NCI-H1694 (cell line): ENCODE results near the gene DAAM1.

ENCODE experiments used
- DNase-seq: peaks from one replicate; lab custom pipeline; 2025; lab: John Stamatoyannopoulos, UW

DAAM1 gene

DNA sequence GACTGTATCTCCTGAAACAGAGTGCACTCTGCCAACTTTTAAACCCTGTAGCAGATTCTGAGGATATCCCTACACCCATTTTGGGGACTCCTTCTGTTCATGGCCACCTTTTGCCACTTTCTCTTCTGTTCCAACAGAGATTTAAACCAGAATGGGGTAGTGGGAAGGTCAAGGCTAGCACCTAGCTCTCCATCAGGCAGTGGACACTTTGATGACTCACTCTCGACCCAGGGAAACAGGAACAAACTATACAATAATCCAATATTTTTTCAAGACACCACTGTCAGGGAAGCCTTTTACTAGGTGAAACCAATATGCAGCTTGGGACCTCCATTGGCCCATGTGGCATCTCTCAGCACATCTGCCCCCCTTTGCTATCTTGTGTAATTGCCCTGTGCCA is 103.6 kb downstream of the DAAM1 start:
- DNase-seq = no peak

DNA sequence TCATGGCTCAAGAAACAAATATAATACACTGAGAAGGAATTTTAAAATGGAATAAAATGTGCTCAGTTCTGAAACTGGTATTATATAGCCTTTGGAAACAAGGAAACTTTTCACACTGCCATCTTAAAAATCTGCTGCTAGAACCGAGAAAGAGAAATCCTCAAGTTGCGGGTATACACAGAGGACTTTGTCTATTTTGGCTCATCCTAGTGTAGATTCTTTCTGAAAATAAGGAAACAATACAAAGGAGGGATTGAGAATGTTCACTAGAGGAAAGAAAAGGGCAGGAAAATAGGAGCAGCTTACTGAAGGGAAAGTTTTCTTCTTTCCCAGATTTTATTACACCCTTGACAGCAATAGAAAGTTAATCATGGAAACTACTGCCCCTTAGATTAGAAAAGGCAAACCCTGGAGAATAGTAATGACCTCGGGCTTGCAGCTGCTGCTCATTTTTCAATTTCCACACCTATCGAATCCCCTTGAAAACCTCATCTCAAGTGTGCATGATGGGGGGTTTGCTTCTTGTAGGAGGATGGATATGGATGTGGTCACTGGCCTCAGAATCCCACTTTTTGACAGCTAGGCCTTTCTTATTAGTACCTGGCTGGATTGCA is 104.6 kb downstream of the DAAM1 start:
- DNase-seq = no peak

GRCh38 chr14:59293935-59294661 is 105.6 kb downstream of the DAAM1 start:
- no peak for DNase-seq

DNA sequence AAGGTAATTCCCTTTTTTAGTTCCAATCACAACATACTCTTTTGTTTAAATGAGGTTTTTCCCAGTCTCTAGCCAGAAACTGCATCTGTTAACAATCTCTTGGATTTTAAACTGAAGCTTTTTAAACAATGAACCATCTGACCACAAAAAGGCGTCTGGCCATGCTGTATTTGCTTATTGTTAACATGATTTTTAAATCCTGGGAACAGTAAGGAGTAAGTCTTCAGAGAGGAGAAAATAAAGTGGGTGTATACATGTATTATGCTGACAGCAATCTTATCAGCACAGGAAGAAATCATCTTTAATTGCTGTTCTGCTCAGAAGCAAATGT is 106.2 kb downstream of the DAAM1 start:
- no peak for DNase-seq

DNA sequence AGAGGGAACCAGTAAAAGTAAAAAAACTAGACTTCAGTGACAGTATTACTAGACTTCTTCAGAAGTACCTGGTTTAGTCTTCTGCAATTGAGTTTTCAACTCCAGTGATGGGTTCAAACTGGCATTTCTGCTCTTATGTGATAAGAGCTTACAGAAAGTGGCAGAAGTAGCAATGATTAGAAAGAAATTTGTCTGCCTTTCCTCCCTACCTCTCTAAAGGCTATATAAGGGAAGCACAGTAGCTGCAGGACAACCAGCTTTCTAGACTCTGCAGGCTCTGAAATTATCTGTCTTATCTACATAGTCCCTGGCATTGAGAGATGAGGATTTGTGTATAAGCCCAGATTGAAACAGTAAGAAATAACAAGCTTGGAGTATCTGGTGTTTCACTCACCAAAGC is 107.5 kb downstream of the DAAM1 start:
- no peak for DNase-seq

GRCh38 chr14:59296508-59296907 is 108.0 kb downstream of the DAAM1 start:
- DNase-seq = no peak

DNA sequence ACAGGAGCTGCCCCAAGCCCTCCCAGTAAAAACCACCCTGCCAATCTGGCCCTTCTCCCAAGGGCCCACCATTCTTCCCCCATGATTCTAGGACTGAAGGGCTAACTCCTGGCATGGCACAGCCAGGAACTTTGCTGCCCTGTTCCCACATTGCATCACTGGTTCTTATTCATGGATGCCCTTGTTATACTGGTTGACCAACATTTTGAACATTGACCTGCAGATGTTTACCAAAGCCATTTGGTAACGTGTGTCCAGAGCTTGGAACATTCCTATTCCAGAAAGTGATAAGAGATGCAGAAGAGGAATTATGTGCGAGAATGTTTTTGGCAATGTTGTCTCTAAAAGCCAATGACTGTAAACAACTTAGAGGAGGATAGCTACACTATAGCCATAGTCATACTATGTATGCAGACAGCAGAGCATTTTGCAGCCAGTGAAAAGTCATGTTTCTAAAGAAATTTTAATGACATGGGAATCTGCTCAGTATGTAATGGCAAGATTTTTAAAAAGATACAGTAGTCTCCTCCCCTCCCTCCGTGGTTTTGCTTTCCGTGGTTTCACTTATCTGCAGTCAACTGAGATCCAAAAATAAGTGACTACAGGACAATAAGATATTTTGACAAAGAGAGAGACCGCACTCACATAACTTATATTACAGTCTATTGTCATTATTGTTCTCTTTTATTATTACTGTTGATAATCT is 108.8 kb downstream of the DAAM1 start:
- no peak for DNase-seq

DNA sequence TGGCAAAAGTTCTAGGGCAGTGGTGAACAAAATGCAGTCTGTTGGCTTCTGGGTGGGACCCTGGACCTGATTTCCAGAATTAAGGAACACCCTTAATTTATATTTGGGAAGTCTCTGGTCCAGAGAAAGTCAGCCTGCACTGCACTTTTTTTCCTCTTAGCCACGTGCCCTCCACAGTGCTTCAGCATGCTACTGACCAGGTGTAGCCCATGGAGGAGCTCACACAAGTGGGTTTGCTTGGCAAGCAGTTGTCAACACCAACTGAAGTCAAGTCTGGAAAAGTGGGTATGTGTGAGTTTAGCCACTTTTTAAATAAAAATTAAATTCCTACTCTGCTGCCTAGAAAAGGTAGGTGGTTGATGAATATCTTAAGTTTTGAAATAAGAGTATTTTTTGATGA is 111.3 kb downstream of the DAAM1 start:
- DNase-seq = no peak

DNA sequence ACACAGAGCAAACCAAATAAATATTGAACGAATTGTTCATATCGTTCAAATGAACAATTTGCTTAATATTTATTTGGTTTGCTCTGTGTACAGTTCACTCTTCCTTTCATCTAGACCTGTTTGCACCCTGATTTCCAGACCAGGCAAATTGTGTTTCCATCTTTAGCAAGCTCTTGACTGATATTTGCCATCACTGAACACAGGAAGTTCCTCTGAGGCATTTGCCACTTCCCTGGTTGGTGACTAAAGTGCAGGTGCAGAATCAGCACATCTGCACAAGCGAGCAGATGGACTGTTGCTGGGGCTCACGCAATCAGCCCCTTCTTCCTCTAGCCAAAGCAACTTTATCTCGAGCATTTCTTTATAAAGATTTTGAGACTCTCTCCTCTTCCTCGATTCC is 112.9 kb downstream of the DAAM1 start:
- no peak for DNase-seq

- DNase-seq = no peak
Observed at GRCh38 chr14:59302313-59302712, 113.8 kb downstream of the DAAM1 start.

DNA sequence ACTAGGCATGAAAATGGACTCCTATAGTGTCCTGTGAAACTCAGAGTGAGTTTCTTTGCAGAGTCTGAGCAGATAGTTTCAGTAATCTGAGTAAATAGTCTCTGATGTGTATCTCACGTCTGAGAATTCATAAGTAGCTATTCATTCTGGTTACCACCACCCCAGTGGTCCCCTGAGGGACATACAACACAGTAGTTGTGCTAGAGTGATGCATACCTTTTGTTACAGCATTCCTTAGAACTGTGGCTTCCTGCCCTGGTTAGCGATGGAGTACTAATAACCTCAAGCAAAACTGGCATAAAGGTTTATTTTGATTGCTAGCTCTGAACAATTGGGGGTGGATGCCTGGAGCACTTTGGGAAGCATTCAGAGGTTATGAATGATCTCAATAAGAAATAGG is 114.7 kb downstream of the DAAM1 start:
- DNase-seq = no peak

DNA sequence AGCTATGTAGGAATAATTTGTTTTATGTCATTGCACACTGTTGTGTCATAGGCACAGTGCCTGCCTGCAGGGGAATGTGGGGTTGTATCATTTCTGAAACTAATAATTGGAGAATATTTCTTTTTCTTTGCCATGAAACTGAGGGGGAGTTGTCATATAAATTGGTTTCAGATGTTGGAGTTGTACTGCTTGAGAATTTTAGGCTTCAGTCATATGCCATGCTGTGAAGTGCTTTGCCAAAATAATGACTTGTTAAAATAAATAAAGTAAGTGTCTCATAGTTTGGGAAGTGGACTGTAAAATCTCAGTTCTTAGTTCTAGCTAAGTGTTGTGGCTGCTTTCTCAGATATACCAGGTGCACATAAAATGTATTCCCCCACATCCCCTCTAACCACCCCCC is 116.8 kb downstream of the DAAM1 start:
- no peak for DNase-seq

- no peak for DNase-seq
Observed at GRCh38 chr14:59305836-59306555, 117.5 kb downstream of the DAAM1 start.

GRCh38 chr14:59306775-59307174 is 118.3 kb downstream of the DAAM1 start:
- DNase-seq = no peak

DNA sequence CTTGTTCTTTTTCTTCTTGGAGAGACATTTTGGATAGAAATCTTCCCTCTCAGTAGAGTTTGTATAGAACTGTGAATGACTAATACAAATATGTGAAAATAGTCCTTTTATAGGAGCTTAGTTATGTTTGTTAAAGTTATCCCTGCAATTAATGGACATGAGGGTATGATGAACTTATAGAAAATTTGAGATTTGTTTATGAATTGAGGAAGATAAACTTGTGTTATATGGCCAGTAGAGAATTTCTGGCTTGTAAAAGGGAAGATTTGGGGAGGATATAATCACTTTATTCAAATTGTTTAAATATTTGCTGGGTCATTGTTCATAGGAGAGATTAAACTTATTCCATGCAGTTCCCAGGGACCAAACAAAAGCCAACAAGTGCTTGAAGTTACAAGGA is 119.6 kb downstream of the DAAM1 start:
- DNase-seq = no peak

- DNase-seq = no peak
Observed at GRCh38 chr14:59308673-59309072, 120.2 kb downstream of the DAAM1 start.

GRCh38 chr14:59309291-59309900 is 120.9 kb downstream of the DAAM1 start:
- DNase-seq = no peak

DNA sequence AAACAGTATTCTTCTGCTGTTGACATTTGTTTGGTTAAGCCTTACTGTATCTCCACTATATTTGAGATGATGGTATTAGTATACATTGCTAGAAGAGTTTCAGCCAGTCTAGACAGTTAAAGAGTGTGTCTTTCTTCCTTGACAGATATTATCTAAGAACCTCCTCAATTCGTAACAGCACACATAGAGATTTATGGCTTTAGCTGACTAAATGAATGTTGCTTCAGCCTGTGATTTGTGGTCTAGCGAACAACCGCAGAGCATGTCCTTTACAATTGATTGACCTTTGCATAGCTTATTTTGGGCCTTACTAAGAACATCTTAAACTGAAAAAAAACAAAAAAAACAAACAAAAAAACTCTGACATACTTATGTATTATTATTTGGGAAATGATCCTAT is 122.2 kb downstream of the DAAM1 start:
- DNase-seq = no peak

DNA sequence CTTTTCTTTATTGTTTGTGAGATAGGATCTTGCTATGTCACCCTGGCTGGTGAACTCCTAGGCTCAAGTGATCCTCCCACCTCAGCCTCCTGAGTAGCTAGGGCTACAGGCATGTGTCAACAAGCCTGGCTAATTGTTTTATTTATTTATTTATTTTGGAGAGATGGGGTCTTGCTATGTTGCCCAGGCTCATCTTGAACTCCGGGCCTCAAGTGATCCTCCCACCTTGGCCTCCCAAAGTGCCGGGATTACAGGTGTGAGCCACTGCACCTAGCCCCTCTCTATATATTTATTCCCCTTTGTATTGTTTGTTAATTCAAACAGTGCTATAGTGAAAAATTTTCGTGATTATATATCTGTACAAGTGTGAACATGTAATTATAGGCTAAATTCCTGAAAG is 123.3 kb downstream of the DAAM1 start:
- no peak for DNase-seq

GRCh38 chr14:59313144-59313651 is 124.7 kb downstream of the DAAM1 start:
- DNase-seq = no peak

DNA sequence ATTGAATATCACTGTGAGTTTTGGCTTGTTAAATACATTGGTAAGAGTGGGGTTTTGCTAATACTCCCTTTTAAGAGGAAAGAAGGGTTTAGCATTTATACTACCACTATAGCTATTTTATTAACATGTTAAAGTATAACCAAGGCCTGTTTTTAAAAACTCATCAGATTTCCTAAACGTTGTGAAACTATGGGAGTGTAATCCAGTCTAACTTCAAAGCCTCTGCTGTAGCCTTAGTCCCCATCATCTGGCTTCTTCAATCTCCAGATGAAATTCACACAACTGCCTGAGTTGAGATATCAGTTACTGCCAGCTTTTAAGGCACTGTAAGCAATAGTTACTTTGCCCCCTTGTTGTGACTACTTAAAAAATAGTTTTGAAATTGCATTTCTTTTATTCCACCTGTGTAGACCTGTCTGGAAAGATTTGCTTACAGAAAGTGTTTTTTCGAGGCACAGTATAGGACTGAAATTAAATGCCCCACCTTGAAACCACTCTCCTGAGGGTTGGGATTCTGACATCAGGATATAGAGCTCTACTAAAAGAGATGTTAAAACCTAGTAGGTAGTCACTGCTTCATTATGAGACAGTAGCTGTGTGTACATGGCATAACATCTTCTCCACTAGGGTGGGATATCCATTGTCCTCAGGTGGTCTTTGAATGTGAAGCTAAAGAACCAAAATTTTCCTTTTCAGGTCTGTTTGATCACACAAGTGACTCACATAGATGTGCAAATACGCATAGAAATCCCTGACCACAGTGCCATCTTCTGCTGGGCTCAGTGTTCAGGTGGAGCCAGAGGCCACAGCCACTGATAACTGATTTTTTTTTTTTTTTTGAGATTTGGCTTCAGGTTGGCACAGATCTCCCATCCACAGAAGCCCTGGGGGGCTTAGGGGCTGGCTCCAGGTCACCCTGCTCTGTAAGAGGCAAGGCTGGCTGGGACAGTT is 125.5 kb downstream of the DAAM1 start:
- no peak for DNase-seq
